HCT116 (cell line): ENCODE measurements around the gene PDCD2L. TPM values are rescaled to one million over a fixed set of nuclear protein-coding genes. Genes with fewer than 3 reads are reported as not detected.
"Not testable (repeated sequence)": the region's sequence is repeated elsewhere in the genome, so short reads cannot be mapped to it uniquely, and the experiment has no call there.

Source experiments
- ATAC-seq: fragments of 200-7000 bp; cut with Tn5 transposase; 2 replicates; pipeline ENCODE4 v1.9.1; 2020; ENCODE audit warnings: mild to moderate bottlenecking, moderate library complexity
- BruUV-seq: library from RNA; stranded (reverse); fragments of 400-500 nt; replicated peaks from 2 replicates; lab custom pipeline; 2021; lab: Mats Ljungman, UMichigan
- CTCF ChIA-PET: fragments of 300-600 bp; sonication (Branson Sonifier 250); formaldehyde crosslinking; loops from one replicate; lab custom pipeline; 2021; ENCODE audit warnings: antibody characterized with exemption; lab: Charles Lee
- POLR2A ChIA-PET: fragments of 300-600, 350-600 bp; sonication (Branson Sonifier 250); formaldehyde crosslinking; loops from one replicate; lab custom pipeline; 2021; ENCODE audit warnings: antibody characterized with exemption; lab: Charles Lee
- RAD21 ChIA-PET, 2 experiments: fragments of 300-600 bp; sonication (Branson Sonifier 250); formaldehyde crosslinking; loops; one replicate each; lab custom pipeline; 2023; ENCODE audit warnings: low total read pairs in 2 of 2; ENCODE audit not compliant: uncharacterized antibody in 2 of 2, unreplicated experiment in 2 of 2, low non-redundant PET in 1 of 2; lab: Charles Lee
- DNase-seq: peaks from one replicate; pipeline ENCODE4 v3.0.0-alpha.2; 2010; ENCODE audit warnings: low read depth, low spot score
- H2AFZ ChIP-seq: fragments of 200-600 bp; shearing (Covaris generic), sonication (generic); 2 replicates; pipeline ENCODE4 v1.6.1; 2017; ENCODE audit warnings: low read depth, mixed run types, mixed read lengths, antibody characterized with exemption, low read length; ENCODE audit not compliant: poor library complexity, severe bottlenecking
- H3K27ac ChIP-seq: 2 replicates; pipeline ENCODE4 v1.5.1; 2012; ENCODE audit warnings: low read depth, low read length
- H3K27me3 ChIP-seq: fragments of 200-600 bp; sonication (generic); 2 replicates; pipeline ENCODE4 v1.6.1; 2016; ENCODE audit warnings: mixed run types, low read length, mixed read lengths; ENCODE audit not compliant: insufficient read depth
- H3K36me3 ChIP-seq, 2 experiments: fragments of 200-500 bp in 1 of 2; fragments of 200-600 bp in 1 of 2; sonication (Bioruptor generic) in 1 of 2; sonication (generic) in 1 of 2; 2 replicates each; pipeline versions ENCODE4 v1.5.1 to v1.6.1; 2014 to 2016; ENCODE audit warnings: low read length in 2 of 2, inconsistent platforms in 1 of 2, mixed read lengths in 1 of 2, mixed run types in 1 of 2; ENCODE audit not compliant: insufficient read depth in 2 of 2, control insufficient read depth in 1 of 2
- H3K4me1 ChIP-seq, 2 experiments: fragments of 200-600 bp in 1 of 2; sonication (generic) in 1 of 2; 2 replicates each; pipeline versions ENCODE4 v1.5.1 to v1.6.1; 2012 to 2017; ENCODE audit warnings: low read length in 2 of 2, inconsistent platforms in 1 of 2, mild to moderate bottlenecking in 1 of 2, mixed read lengths in 1 of 2, mixed run types in 1 of 2, moderate library complexity in 1 of 2; ENCODE audit not compliant: insufficient read depth in 2 of 2, control insufficient read depth in 1 of 2
- H3K4me2 ChIP-seq: fragments of 200-600 bp; sonication (generic); 2 replicates; pipeline ENCODE4 v1.6.1; 2017; ENCODE audit warnings: mixed run types, low read length, mixed read lengths
- H3K4me3 ChIP-seq, 2 experiments: fragments of 200-600 bp in 1 of 2; sonication (generic) in 1 of 2; replicated peaks in 1 of 2; 2 replicates each; pipeline ENCODE4 v1.5.1; 2011 to 2016; ENCODE audit warnings: low read length in 2 of 2, control low read depth in 1 of 2, low read depth in 1 of 2, mild to moderate bottlenecking in 1 of 2, mixed read lengths in 1 of 2, mixed run types in 1 of 2
- H3K79me2 ChIP-seq: fragments of 200-600 bp; sonication (generic); 2 replicates; pipeline ENCODE4 v1.6.1; 2017; ENCODE audit warnings: mild to moderate bottlenecking, mixed run types, low read length, moderate library complexity, mixed read lengths; ENCODE audit not compliant: insufficient read depth
- H3K9ac ChIP-seq: fragments of 200-600 bp; sonication (generic); 2 replicates; pipeline ENCODE4 v1.6.1; 2016; ENCODE audit warnings: low read length, mixed read lengths
- H3K9me2 ChIP-seq: fragments of 200-600 bp; sonication (generic), shearing (Covaris generic); 2 replicates; pipeline ENCODE4 v1.6.1; 2017; ENCODE audit warnings: mixed run types, mild to moderate bottlenecking, moderate library complexity; ENCODE audit not compliant: insufficient read depth
- H3K9me3 ChIP-seq, 2 experiments: fragments of 200-500 bp in 1 of 2; fragments of 200-600 bp in 1 of 2; sonication (Bioruptor generic) in 1 of 2; sonication (generic) in 1 of 2; 2 replicates each; pipeline ENCODE4 v1.6.1; 2014 to 2017; ENCODE audit warnings: low read length in 2 of 2, mixed read lengths in 2 of 2, inconsistent platforms in 1 of 2, low read depth in 1 of 2, mild to moderate bottlenecking in 1 of 2, mixed run types in 1 of 2, moderate library complexity in 1 of 2; ENCODE audit not compliant: control insufficient read depth in 1 of 2, insufficient read depth in 1 of 2
- H4K20me1 ChIP-seq: fragments of 200-600 bp; sonication (generic), shearing (Covaris generic); 2 replicates; pipeline ENCODE4 v1.6.1; 2017; ENCODE audit warnings: mixed run types, mild to moderate bottlenecking, moderate library complexity; ENCODE audit not compliant: insufficient read depth
- ATF3 ChIP-seq: IDR thresholded peaks from 2 replicates; pipeline ENCODE4 v1.6.1; 2012
- CEBPB ChIP-seq: IDR thresholded peaks from 2 replicates; pipeline ENCODE4 v1.6.1; 2012; ENCODE audit warnings: low read depth
- EGR1 ChIP-seq: IDR thresholded peaks from 2 replicates; pipeline ENCODE4 v1.6.1; 2012; ENCODE audit warnings: low read depth
- ELF1 ChIP-seq: IDR thresholded peaks from 2 replicates; pipeline ENCODE4 v1.6.1; 2012; ENCODE audit warnings: low read depth, borderline replicate concordance
- EZH2 ChIP-seq: fragments of 200-600 bp; sonication (generic); IDR thresholded peaks from 2 replicates; pipeline ENCODE4 v1.6.1; 2017; ENCODE audit warnings: antibody characterized with exemption, mixed run types
- FOSL1 ChIP-seq: IDR thresholded peaks from 2 replicates; pipeline ENCODE4 v1.6.1; 2012; ENCODE audit warnings: low read depth
- MAX ChIP-seq: IDR thresholded peaks from 2 replicates; pipeline ENCODE4 v1.6.1; 2012
- POLR2AphosphoS5 ChIP-seq: IDR thresholded peaks from 2 replicates; pipeline ENCODE4 v1.6.1; 2011; ENCODE audit warnings: mild to moderate bottlenecking, low read depth, low read length, moderate library complexity
- RAD21 ChIP-seq: IDR thresholded peaks from 2 replicates; pipeline ENCODE4 v1.6.1; 2012; ENCODE audit warnings: low read depth, mild to moderate bottlenecking
- SIN3A ChIP-seq: IDR thresholded peaks from 2 replicates; pipeline ENCODE4 v1.6.1; 2012; ENCODE audit warnings: low read depth
- YY1 ChIP-seq: IDR thresholded peaks from 2 replicates; pipeline ENCODE4 v1.6.1; 2011; ENCODE audit warnings: low read length, low read depth, moderate library complexity, mild to moderate bottlenecking; ENCODE audit not compliant: insufficient replicate concordance; ENCODE audit errors: extremely low read depth
- ZFX ChIP-seq: fragments of 450-650 bp; IDR thresholded peaks from 2 replicates; pipeline ENCODE4 v1.6.1; 2017
- intact Hi-C: fragments of 100-400 bp; cut with micrococcal nuclease; formaldehyde crosslinking; loops from 2 replicates; pipeline ENCODE4 v1.10.0; 2022
- total RNA-seq: library from RNA; stranded (reverse); gene quantifications from one replicate; pipeline ENCODE4 v1.2.1, GENCODE V29; 2021; ENCODE audit not compliant: unreplicated experiment

Gene PDCD2L
- total RNA-seq, 1 experiment from 2014 or later = 30.0 TPM

GRCh38 chr19:34452723-34453122 is 48.5 kb downstream of the PDCD2L start (continued):
- TF ChIP-seq EZH2 = no peak
- TF ChIP-seq, all 23 proteins: peak for 0

- Histone ChIP-seq H3K9me2 (no peaks in the 10 kb centered on the region), H3K79me2 (peaks cover 90% of the 10 kb centered on the region), H3K27ac (no peak overlapping the region), H4K20me1 (peaks cover 16% of the 10 kb centered on the region; the same call in 1 of the 2 replicates), H3K4me2 (no peak overlapping the region), H3K36me3 (peaks cover 68 to 73% of the 10 kb centered on the region in 2 experiments)
- no peak for ATAC-seq
- CTCF ChIA-PET = no interaction called here
- TF ChIP-seq MAX = no peak
- TF ChIP-seq EGR1 = no peak
- no peak for TF ChIP-seq RAD21
- TF ChIP-seq ATF3 = no peak
- no peak for TF ChIP-seq FOSL1
- TF ChIP-seq, all 23 proteins: peak for 0
- intact Hi-C loops = no loop called here
- no peak overlapping the region for H2AFZ ChIP-seq
- RAD21 ChIA-PET = no interaction called here
- no peak overlapping the region for H3K4me3 ChIP-seq
- H3K9ac ChIP-seq = no peak overlapping the region
- no peaks in the 10 kb centered on the region for H3K9me3 ChIP-seq
- no peak for DNase-seq
- no TSS peak for BruUV-seq
- H3K27me3 ChIP-seq = no peaks in the 10 kb centered on the region
- H3K4me1 ChIP-seq = no peaks in the 10 kb centered on the region
- POLR2A ChIA-PET = no interaction called here
Measured at GRCh38 chr19:34454091-34454490, 49.9 kb downstream of the PDCD2L start.

GRCh38 chr19:34454685-34455084 is 50.5 kb downstream of the PDCD2L start:
- Histone ChIP-seq H3K27ac (no peak overlapping the region), H3K4me3 (no peak overlapping the region), H3K36me3 (peaks cover 71 to 76% of the 10 kb centered on the region in 2 experiments), H3K9ac (no peak overlapping the region), H3K9me2 (no peaks in the 10 kb centered on the region), H4K20me1 (peaks cover 11% of the 10 kb centered on the region; the same call in 1 of the 2 replicates), H2AFZ (no peak overlapping the region), H3K27me3 (no peaks in the 10 kb centered on the region), H3K4me1 (no peaks in the 10 kb centered on the region), H3K79me2 (peaks cover 90% of the 10 kb centered on the region), H3K9me3 (no peaks in the 10 kb centered on the region), H3K4me2 (no peak overlapping the region)
- intact Hi-C loops = no loop called here
- ChIA-PET CTCF (no interaction called here), RAD21 (no interaction called here), POLR2A (no interaction called here)
- ATAC-seq = no peak
- BruUV-seq = no TSS peak
- no peak for TF ChIP-seq YY1
- TF ChIP-seq CEBPB = no peak
- no peak for TF ChIP-seq POLR2AphosphoS5
- TF ChIP-seq ELF1 = no peak
- TF ChIP-seq ZFX = no peak
- no peak for TF ChIP-seq SIN3A
- TF ChIP-seq MAX = no peak
- no peak for TF ChIP-seq FOSL1
- no peak for TF ChIP-seq EGR1
- DNase-seq = no peak

- H3K4me1 ChIP-seq, H3K4me3 ChIP-seq, H3K9ac ChIP-seq, DNase-seq, BruUV-seq, H3K9me3 ChIP-seq, CTCF ChIA-PET, POLR2A ChIA-PET, H3K27me3 ChIP-seq, ATAC-seq, H2AFZ ChIP-seq, H3K4me2 ChIP-seq, H4K20me1 ChIP-seq, RAD21 ChIA-PET, H3K27ac ChIP-seq, intact Hi-C loops, H3K9me2 ChIP-seq: not testable (repeated sequence)
- Histone ChIP-seq H3K79me2 (peaks cover 90% of the 10 kb centered on the region), H3K36me3 (peaks cover 71 to 74% of the 10 kb centered on the region in 2 experiments)
Measured at GRCh38 chr19:34455783-34456480, 51.7 kb downstream of the PDCD2L start.
